GM06990 (cell line): ENCODE data around the gene ATP2A2.
A peak's percentile ranks its signal among the peaks of the same experiment; 100 is the strongest.
"Not testable (repeated sequence)": the region's sequence is repeated elsewhere in the genome, so short reads cannot be mapped to it uniquely, and the experiment has no call there.

Experiments
- DNase-seq: peaks from one replicate; pipeline ENCODE4 v3.0.0-alpha.2; 2011; ENCODE audit not compliant: insufficient read length; ENCODE audit errors: extremely low read depth
- H3K27me3 ChIP-seq: replicated peaks from 2 replicates; pipeline ENCODE4 v1.6.0; 2011; ENCODE audit warnings: low read length; ENCODE audit not compliant: control insufficient read depth, insufficient read depth
- H3K36me3 ChIP-seq: 2 replicates; pipeline ENCODE4 v1.5.1; 2011; ENCODE audit warnings: low read length; ENCODE audit not compliant: control insufficient read depth, insufficient read depth
- H3K4me3 ChIP-seq: replicated peaks from 2 replicates; pipeline ENCODE4 v1.5.1; 2011; ENCODE audit warnings: low read depth, mild to moderate bottlenecking, control low read depth, low read length
- CTCF ChIP-seq: IDR thresholded peaks from 2 replicates; pipeline ENCODE4 v1.5.1; 2011; ENCODE audit warnings: low read length, control low read depth, mild to moderate bottlenecking, inconsistent platforms; ENCODE audit not compliant: insufficient read depth, poor library complexity, severe bottlenecking

ATP2A2 gene

GRCh38 chr12:110371408-110372055 is 90.5 kb downstream of the ATP2A2 start:
- H3K36me3 ChIP-seq: peaks cover 24% of the 10 kb centered on the region
- no peaks in the 10 kb centered on the region for H3K27me3 ChIP-seq
- DNase-seq: peak; percentile 70
- H3K4me3 ChIP-seq: no peak overlapping the region
- TF ChIP-seq CTCF: no peak

GRCh38 chr12:110372056-110372425 is 91.0 kb downstream of the ATP2A2 start:
- Histone ChIP-seq H3K36me3 (peaks cover 24% of the 10 kb centered on the region), H3K4me3 (no peak overlapping the region), H3K27me3 (no peaks in the 10 kb centered on the region)
- DNase-seq: no peak
- no peak for TF ChIP-seq CTCF

GRCh38 chr12:110373025-110373424 is 92.0 kb downstream of the ATP2A2 start:
- no peak for TF ChIP-seq CTCF
- no peak overlapping the region for H3K4me3 ChIP-seq
- no peak for DNase-seq
- no peaks in the 10 kb centered on the region for H3K27me3 ChIP-seq
- peaks cover 29% of the 10 kb centered on the region for H3K36me3 ChIP-seq

- no peak for DNase-seq
- H3K36me3 ChIP-seq: peaks cover 31% of the 10 kb centered on the region
- no peak overlapping the region for H3K4me3 ChIP-seq
- TF ChIP-seq CTCF: no peak
- H3K27me3 ChIP-seq: no peaks in the 10 kb centered on the region
Measured at GRCh38 chr12:110373425-110373824, 92.4 kb downstream of the ATP2A2 start.

GRCh38 chr12:110373962-110374611 is 93.0 kb downstream of the ATP2A2 start:
- Histone ChIP-seq H3K4me3 (no peak overlapping the region), H3K36me3 (peaks cover 31% of the 10 kb centered on the region), H3K27me3 (no peaks in the 10 kb centered on the region)
- no peak for TF ChIP-seq CTCF
- DNase-seq: no peak

- not testable (repeated sequence) for H3K27me3 ChIP-seq, DNase-seq, H3K4me3 ChIP-seq
- H3K36me3 ChIP-seq: peaks cover 30% of the 10 kb centered on the region
Measured at GRCh38 chr12:110378131-110378790, 97.2 kb downstream of the ATP2A2 start.
